OCI-LY3 (cell line): ENCODE results near the gene INPP5K.

Source experiments
- CTCF ChIP-seq: fragments of 200-600, 300-600 bp; sonication (generic); IDR thresholded peaks from 2 replicates; pipeline ENCODE4 v1.5.1; 2014; ENCODE audit warnings: antibody characterized with exemption, low read length, low read depth
- EZH2phosphoT487 ChIP-seq: fragments of 200-600 bp; shearing (Covaris generic); IDR thresholded peaks from 2 replicates; pipeline ENCODE4 v1.6.1; 2018; ENCODE audit warnings: antibody characterized with exemption, mixed run types, low read depth

- TF ChIP-seq CTCF (no peak), EZH2phosphoT487 (no peak)
Measured at GRCh38 chr17:1552932-1553331, 36.5 kb upstream of the INPP5K start.
